GM12878 (cell line): Measurements from ENCODE around the gene STK10. TPM values are rescaled to one million over a fixed set of nuclear protein-coding genes. Genes with fewer than 3 reads are reported as not detected.

ENCODE experiments used
- BMI1 ChIP-seq: fragments of 450-650 bp; IDR thresholded peaks from 2 replicates; pipeline ENCODE4 v1.6.1; 2016; ENCODE audit warnings: mild to moderate bottlenecking, moderate library complexity, borderline replicate concordance
- CBX3 ChIP-seq: fragments of 200-600 bp; sonication (generic); IDR thresholded peaks from 2 replicates; pipeline ENCODE4 v1.6.1; 2016; ENCODE audit warnings: low read depth, borderline replicate concordance
- KAT2A ChIP-seq: conservative IDR thresholded peaks from 2 replicates; pipeline ENCODE4 v1.6.1; 2011; ENCODE audit warnings: low read depth, low read length; ENCODE audit not compliant: control insufficient read depth
- KLF5 ChIP-seq: fragments of 450-650 bp; IDR thresholded peaks from 2 replicates; pipeline ENCODE4 v1.6.1; 2014; ENCODE audit warnings: mild to moderate bottlenecking; ENCODE audit not compliant: partially characterized antibody
- LARP7 ChIP-seq: fragments of 450-650 bp; IDR thresholded peaks from 2 replicates; pipeline ENCODE4 v1.6.1; 2017; ENCODE audit warnings: mild to moderate bottlenecking
- NFYA ChIP-seq: IDR thresholded peaks from 2 replicates; pipeline ENCODE4 v1.6.1; 2011; ENCODE audit warnings: low read depth, mild to moderate bottlenecking, low read length, improper control_type of control experiment, borderline replicate concordance
- RB1 ChIP-seq: fragments of 450-650 bp; formaldehyde crosslinking; IDR thresholded peaks from 2 replicates; pipeline ENCODE4 v1.6.1; 2017; ENCODE audit warnings: mild to moderate bottlenecking, borderline replicate concordance
- SMC3 ChIP-seq: IDR thresholded peaks from 2 replicates; pipeline ENCODE4 v1.6.1; 2011; ENCODE audit warnings: low read length, improper control_type of control experiment, borderline replicate concordance
- TAF1 ChIP-seq: IDR thresholded peaks from 2 replicates; pipeline ENCODE4 v1.6.1; 2011; ENCODE audit warnings: mild to moderate bottlenecking, low read depth, low read length, borderline replicate concordance
- TCF12 ChIP-seq: IDR thresholded peaks from 2 replicates; pipeline ENCODE4 v1.6.1; 2011; ENCODE audit warnings: low read depth, mild to moderate bottlenecking, low read length
- ZBED1 ChIP-seq: IDR thresholded peaks from 2 replicates; pipeline ENCODE4 v1.6.1; 2016; ENCODE audit warnings: borderline replicate concordance
- ZNF274 ChIP-seq: IDR thresholded peaks from one replicate; pipeline ENCODE4 v1.8.0; 2011; ENCODE audit not compliant: insufficient read length, insufficient read depth
- polyA plus RNA-seq, 11 experiments: library from polyadenylated mRNA; depleted of rRNA in 4 of 11; unstranded in 6 of 11; stranded (reverse) in 5 of 11; fragments of >200 nt; fragmentation: Nextera tagmentation in 4 of 11; fragmentation: Illumina TruSeq in 1 of 11; extraction: Ambion mirVana in 4 of 11; extraction: Trizol in 1 of 11; gene quantifications; 1 replicate in 1 of 11; 2 replicates in 10 of 11; pipeline versions ENCODE4 v1.2.1 to v1.2.3, GENCODE V29; 2011 to 2016; ENCODE audit warnings: inconsistent platforms in 2 of 11, missing spikeins in 2 of 11, low read depth in 1 of 11
- total RNA-seq, 4 experiments: library from RNA; depleted of rRNA in 3 of 4; stranded (reverse); fragments of >200 nt in 3 of 4; fragmentation: Illumina TruSeq in 1 of 4; extraction: Trizol in 1 of 4; gene quantifications; 2 replicates each; pipeline versions ENCODE4 v1.2.1 to v1.2.3, GENCODE V29; 2013 to 2021
- TF ChIP-seq, protein P1 (sequence below): fragments of 450-650 bp; IDR thresholded peaks from 2 replicates; pipeline ENCODE4 v1.6.1; 2016; ENCODE audit warnings: mild to moderate bottlenecking
- TF ChIP-seq, protein P2 (sequence below): IDR thresholded peaks from 2 replicates; pipeline ENCODE4 v1.6.1; 2011; ENCODE audit warnings: low read depth, mild to moderate bottlenecking, low read length, moderate library complexity, borderline replicate concordance; ENCODE audit errors: extremely low read depth
- TF ChIP-seq, protein P3 (sequence below): fragments of 450-650 bp; IDR thresholded peaks from 2 replicates; pipeline ENCODE4 v1.6.1; 2017; ENCODE audit warnings: antibody characterized with exemption, mild to moderate bottlenecking, moderate library complexity
- TF ChIP-seq, protein P4 (sequence below): fragments of 150-350 bp; IDR thresholded peaks from 2 replicates; pipeline ENCODE4 v1.6.1; 2016; ENCODE audit warnings: low read depth, low read length
- TF ChIP-seq, protein P5 (sequence below): IDR thresholded peaks from 2 replicates; pipeline ENCODE4 v1.6.1; 2011; ENCODE audit warnings: mild to moderate bottlenecking, low read depth, low read length, moderate library complexity; ENCODE audit not compliant: insufficient replicate concordance
- TF ChIP-seq, protein P6 (sequence below): IDR thresholded peaks from 2 replicates; pipeline ENCODE4 v1.6.1; 2012; ENCODE audit warnings: low read depth, low read length, improper control_type of control experiment

STK10 gene
- total and polyA plus RNA-seq, 10 of the 15 experiments (the other 5 are each of a cell fraction or from before 2014, with no cell fraction given), result 14.2 to 96.4 (median 50.6) TPM

DNA sequence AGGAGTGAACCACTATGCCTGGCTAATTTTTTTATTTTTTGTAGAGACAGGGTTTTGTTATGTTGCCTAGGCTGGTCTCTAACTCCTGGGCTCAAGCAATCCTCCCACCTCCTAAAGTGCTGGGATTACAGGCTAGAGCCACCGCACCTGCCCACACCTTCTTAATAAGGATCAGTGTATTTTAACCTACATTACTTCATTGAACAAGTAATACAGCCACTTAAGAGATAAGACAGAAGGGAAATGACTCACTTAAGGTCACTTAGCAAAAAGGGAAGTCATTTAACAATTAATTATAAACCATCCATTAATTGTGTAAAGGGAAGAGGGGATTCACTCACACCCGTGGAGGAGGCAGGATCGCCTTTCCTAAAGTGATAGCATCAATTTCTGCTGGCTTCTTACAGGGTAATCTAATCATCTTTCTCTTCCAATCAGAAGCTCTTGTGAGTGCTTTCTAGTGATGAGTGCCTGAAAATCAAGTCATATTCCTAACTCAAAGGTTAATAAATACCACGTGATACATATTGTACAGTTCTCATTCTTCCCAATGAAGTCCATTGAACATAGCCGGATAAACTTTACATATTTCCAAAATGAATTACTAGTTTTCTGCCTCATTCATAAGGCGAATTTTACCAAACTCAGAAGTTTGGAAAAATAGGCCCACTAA lies 185.0 kb downstream of the STK10 start (continued):
- TF ChIP-seq, protein P1, sequence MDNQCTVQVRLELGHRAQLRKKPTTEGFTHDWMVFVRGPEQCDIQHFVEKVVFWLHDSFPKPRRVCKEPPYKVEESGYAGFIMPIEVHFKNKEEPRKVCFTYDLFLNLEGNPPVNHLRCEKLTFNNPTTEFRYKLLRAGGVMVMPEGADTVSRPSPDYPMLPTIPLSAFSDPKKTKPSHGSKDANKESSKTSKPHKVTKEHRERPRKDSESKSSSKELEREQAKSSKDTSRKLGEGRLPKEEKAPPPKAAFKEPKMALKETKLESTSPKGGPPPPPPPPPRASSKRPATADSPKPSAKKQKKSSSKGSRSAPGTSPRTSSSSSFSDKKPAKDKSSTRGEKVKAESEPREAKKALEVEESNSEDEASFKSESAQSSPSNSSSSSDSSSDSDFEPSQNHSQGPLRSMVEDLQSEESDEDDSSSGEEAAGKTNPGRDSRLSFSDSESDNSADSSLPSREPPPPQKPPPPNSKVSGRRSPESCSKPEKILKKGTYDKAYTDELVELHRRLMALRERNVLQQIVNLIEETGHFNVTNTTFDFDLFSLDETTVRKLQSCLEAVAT, result no peak
- TF ChIP-seq KLF5 (no peak), RB1 (no peak), ZNF274 (no peak), TAF1 (no peak), ZBED1 (no peak), BMI1 (no peak), KAT2A (no peak), CBX3 (no peak), LARP7 (no peak), TCF12 (no peak), SMC3 (no peak), NFYA (no peak)
- TF ChIP-seq, protein P2, sequence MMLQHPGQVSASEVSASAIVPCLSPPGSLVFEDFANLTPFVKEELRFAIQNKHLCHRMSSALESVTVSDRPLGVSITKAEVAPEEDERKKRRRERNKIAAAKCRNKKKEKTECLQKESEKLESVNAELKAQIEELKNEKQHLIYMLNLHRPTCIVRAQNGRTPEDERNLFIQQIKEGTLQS, result no peak
- TF ChIP-seq, protein P3, sequence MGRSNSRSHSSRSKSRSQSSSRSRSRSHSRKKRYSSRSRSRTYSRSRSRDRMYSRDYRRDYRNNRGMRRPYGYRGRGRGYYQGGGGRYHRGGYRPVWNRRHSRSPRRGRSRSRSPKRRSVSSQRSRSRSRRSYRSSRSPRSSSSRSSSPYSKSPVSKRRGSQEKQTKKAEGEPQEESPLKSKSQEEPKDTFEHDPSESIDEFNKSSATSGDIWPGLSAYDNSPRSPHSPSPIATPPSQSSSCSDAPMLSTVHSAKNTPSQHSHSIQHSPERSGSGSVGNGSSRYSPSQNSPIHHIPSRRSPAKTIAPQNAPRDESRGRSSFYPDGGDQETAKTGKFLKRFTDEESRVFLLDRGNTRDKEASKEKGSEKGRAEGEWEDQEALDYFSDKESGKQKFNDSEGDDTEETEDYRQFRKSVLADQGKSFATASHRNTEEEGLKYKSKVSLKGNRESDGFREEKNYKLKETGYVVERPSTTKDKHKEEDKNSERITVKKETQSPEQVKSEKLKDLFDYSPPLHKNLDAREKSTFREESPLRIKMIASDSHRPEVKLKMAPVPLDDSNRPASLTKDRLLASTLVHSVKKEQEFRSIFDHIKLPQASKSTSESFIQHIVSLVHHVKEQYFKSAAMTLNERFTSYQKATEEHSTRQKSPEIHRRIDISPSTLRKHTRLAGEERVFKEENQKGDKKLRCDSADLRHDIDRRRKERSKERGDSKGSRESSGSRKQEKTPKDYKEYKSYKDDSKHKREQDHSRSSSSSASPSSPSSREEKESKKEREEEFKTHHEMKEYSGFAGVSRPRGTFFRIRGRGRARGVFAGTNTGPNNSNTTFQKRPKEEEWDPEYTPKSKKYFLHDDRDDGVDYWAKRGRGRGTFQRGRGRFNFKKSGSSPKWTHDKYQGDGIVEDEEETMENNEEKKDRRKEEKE, result no peak
- TF ChIP-seq, protein P4, sequence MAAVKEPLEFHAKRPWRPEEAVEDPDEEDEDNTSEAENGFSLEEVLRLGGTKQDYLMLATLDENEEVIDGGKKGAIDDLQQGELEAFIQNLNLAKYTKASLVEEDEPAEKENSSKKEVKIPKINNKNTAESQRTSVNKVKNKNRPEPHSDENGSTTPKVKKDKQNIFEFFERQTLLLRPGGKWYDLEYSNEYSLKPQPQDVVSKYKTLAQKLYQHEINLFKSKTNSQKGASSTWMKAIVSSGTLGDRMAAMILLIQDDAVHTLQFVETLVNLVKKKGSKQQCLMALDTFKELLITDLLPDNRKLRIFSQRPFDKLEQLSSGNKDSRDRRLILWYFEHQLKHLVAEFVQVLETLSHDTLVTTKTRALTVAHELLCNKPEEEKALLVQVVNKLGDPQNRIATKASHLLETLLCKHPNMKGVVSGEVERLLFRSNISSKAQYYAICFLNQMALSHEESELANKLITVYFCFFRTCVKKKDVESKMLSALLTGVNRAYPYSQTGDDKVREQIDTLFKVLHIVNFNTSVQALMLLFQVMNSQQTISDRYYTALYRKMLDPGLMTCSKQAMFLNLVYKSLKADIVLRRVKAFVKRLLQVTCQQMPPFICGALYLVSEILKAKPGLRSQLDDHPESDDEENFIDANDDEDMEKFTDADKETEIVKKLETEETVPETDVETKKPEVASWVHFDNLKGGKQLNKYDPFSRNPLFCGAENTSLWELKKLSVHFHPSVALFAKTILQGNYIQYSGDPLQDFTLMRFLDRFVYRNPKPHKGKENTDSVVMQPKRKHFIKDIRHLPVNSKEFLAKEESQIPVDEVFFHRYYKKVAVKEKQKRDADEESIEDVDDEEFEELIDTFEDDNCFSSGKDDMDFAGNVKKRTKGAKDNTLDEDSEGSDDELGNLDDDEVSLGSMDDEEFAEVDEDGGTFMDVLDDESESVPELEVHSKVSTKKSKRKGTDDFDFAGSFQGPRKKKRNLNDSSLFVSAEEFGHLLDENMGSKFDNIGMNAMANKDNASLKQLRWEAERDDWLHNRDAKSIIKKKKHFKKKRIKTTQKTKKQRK, result no peak
- TF ChIP-seq, protein P5, sequence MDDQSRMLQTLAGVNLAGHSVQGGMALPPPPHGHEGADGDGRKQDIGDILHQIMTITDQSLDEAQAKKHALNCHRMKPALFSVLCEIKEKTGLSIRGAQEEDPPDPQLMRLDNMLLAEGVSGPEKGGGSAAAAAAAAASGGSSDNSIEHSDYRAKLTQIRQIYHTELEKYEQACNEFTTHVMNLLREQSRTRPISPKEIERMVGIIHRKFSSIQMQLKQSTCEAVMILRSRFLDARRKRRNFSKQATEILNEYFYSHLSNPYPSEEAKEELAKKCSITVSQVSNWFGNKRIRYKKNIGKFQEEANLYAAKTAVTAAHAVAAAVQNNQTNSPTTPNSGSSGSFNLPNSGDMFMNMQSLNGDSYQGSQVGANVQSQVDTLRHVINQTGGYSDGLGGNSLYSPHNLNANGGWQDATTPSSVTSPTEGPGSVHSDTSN, result no peak
- TF ChIP-seq, protein P6, sequence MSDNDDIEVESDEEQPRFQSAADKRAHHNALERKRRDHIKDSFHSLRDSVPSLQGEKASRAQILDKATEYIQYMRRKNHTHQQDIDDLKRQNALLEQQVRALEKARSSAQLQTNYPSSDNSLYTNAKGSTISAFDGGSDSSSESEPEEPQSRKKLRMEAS, result no peak
